Ovary (tissue), 3 donors: ENCODE measurements around the gene AFF1.

ENCODE experiments used
- EP300 ChIP-seq: sonication (generic); formaldehyde crosslinking; IDR thresholded peaks from one replicate; pipeline ENCODE4 v1.6.1; 2017; ENCODE audit warnings: antibody characterized with exemption
- POLR2A ChIP-seq: fragments of 450-650 bp; IDR thresholded peaks from one replicate; pipeline ENCODE4 v1.6.1; 2017; ENCODE audit warnings: antibody characterized with exemption, mild to moderate bottlenecking, moderate library complexity
- TF ChIP-seq, protein P1 (sequence below), 3 donors: fragments of 450-650 bp in 2 of 3; fragments of 200-600 bp in 1 of 3; IDR thresholded peaks; one replicate each; pipeline versions ENCODE4 v1.5.1 to v1.8.0; 2016 to 2022; ENCODE audit warnings: antibody characterized with exemption in 3 of 3, mild to moderate bottlenecking in 1 of 3
- donor health status: DM: no; HTN: no; CAD: no.

DNA sequence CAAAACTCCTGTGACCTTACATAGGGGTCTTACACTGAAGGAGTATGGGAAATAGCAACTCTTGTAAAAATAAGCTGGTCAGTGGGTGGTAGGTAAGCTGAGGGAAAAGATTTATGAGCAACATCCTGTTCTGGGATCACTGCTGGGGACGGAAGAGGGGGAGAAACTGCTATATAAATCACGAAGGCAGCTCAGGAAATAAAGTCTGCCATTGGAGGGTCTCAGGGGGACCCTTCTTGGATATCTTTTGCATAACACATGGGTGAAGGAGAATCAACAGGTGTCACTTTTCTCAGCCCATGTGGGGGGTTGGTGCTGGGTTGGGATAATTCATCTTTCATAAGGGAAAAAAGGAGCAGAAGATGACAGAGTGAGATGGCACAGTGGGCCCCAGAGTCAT is 33.7 kb downstream of the AFF1 start:
- TF ChIP-seq, protein P1, sequence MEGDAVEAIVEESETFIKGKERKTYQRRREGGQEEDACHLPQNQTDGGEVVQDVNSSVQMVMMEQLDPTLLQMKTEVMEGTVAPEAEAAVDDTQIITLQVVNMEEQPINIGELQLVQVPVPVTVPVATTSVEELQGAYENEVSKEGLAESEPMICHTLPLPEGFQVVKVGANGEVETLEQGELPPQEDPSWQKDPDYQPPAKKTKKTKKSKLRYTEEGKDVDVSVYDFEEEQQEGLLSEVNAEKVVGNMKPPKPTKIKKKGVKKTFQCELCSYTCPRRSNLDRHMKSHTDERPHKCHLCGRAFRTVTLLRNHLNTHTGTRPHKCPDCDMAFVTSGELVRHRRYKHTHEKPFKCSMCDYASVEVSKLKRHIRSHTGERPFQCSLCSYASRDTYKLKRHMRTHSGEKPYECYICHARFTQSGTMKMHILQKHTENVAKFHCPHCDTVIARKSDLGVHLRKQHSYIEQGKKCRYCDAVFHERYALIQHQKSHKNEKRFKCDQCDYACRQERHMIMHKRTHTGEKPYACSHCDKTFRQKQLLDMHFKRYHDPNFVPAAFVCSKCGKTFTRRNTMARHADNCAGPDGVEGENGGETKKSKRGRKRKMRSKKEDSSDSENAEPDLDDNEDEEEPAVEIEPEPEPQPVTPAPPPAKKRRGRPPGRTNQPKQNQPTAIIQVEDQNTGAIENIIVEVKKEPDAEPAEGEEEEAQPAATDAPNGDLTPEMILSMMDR (IDR thresholded peaks at IDR 0.05) = no peak
- TF ChIP-seq POLR2A = no peak
- no peak for TF ChIP-seq EP300
